Spleen (tissue), 11 donors: ENCODE data around the gene TTC39A. TPM values are rescaled to one million over a fixed set of nuclear protein-coding genes. Genes with fewer than 3 reads are reported as not detected.
"Not testable (repeated sequence)": the region's sequence is repeated elsewhere in the genome, so short reads cannot be mapped to it uniquely, and the experiment has no call there.

Experiments used
- DNase-seq: peaks from one replicate; pipeline ENCODE4 v3.0.0-alpha.2; 2020
- H3K27ac ChIP-seq, 8 donors: fragments of 200-600 bp; sonication (generic) in 7 of 8; 1 replicate in 4 of 8; 2 replicates in 4 of 8; pipeline versions ENCODE4 v1.5.0 to v1.8.0; 2016 to 2021; ENCODE audit warnings: inconsistent platforms in 4 of 8, mild to moderate bottlenecking in 4 of 8, moderate library complexity in 1 of 8
- H3K27me3 ChIP-seq, 7 donors: fragments of 200-600 bp; sonication (generic) in 6 of 7; replicated peaks in 1 of 7; 1 replicate in 4 of 7; 2 replicates in 3 of 7; pipeline versions ENCODE4 v1.5.0 to v1.8.0; 2016 to 2021; ENCODE audit warnings: inconsistent platforms in 3 of 7, mild to moderate bottlenecking in 1 of 7
- H3K36me3 ChIP-seq, 6 donors: fragments of 200-600 bp; sonication (generic) in 5 of 6; 1 replicate in 4 of 6; 2 replicates in 2 of 6; pipeline versions ENCODE4 v1.5.0 to v1.8.0; 2016 to 2021; ENCODE audit warnings: inconsistent platforms in 2 of 6
- H3K4me1 ChIP-seq, 6 donors: fragments of 200-600 bp; sonication (generic) in 5 of 6; 1 replicate in 3 of 6; 2 replicates in 3 of 6; pipeline versions ENCODE4 v1.5.0 to v1.8.0; 2016 to 2021; ENCODE audit warnings: inconsistent platforms in 3 of 6
- H3K4me3 ChIP-seq, 8 donors: fragments of 200-600 bp; sonication (generic) in 7 of 8; 1 replicate in 4 of 8; 2 replicates in 4 of 8; pipeline versions ENCODE4 v1.5.0 to v1.8.0; 2016 to 2021; ENCODE audit warnings: inconsistent platforms in 4 of 8, mild to moderate bottlenecking in 4 of 8, moderate library complexity in 2 of 8
- H3K9me3 ChIP-seq, 8 donors: fragments of 200-600 bp; sonication (generic) in 7 of 8; 1 replicate in 4 of 8; 2 replicates in 4 of 8; pipeline versions ENCODE4 v1.5.0 to v1.8.0; 2016 to 2021; ENCODE audit warnings: inconsistent platforms in 4 of 8
- POLR2A ChIP-seq, 3 donors: fragments of 450-650 bp; IDR thresholded peaks; one replicate each; pipeline ENCODE4 v1.5.1; 2017; ENCODE audit warnings: antibody characterized with exemption in 3 of 3, mild to moderate bottlenecking in 1 of 3
- POLR2AphosphoS5 ChIP-seq, 3 donors: sonication (generic); formaldehyde crosslinking; IDR thresholded peaks; one replicate each; pipeline ENCODE4 v1.5.1; 2017; ENCODE audit warnings: antibody characterized with exemption in 3 of 3
- WGBS, 5 donors: extraction: QIAGEN DNeasy Blood & Tissue Kit in 3 of 5; methylation state at CpG; one replicate each; pipeline versions ENCODE4 v1.1.5 to v1.1.7; 2013 to 2018; 5-methylcytosine and 5-hydroxymethylcytosine counted together
- intact Hi-C: fragments of 100-400 bp; cut with DNase I; formaldehyde crosslinking; loops from one replicate; pipeline ENCODE4 v1.15.0; 2023; ENCODE audit warnings: low total_unique reads
- polyA plus RNA-seq, 3 donors: library from polyadenylated mRNA; stranded (reverse); fragments of 200-250 nt; gene quantifications; one replicate each; pipeline ENCODE4 v1.2.1, GENCODE V29; 2013
- total RNA-seq, 7 donors: library from RNA; depleted of rRNA in 3 of 7; stranded (reverse); fragments of >200 nt in 3 of 7; fragmentation: NEBNext Ultra II Directional in 4 of 7; extraction: Animal tissue kit (Norgen Biotek cat#: 25700) in 4 of 7; gene quantifications; one replicate each; pipeline versions ENCODE4 v1.1.0 to v1.2.1, GENCODE V29; 2016 to 2021
- TF ChIP-seq, protein P1 (sequence below), 11 experiments: fragments of 200-600 bp in 7 of 11; fragments of 450-650 bp in 4 of 11; sonication (generic) in 4 of 11; IDR thresholded peaks in 8 of 11; conservative IDR thresholded peaks in 3 of 11; 1 replicate in 7 of 11; 2 replicates in 4 of 11; pipeline versions ENCODE4 v1.4.0 to v1.8.0; 2016 to 2021; ENCODE audit warnings: antibody characterized with exemption in 11 of 11, inconsistent platforms in 4 of 11, mild to moderate bottlenecking in 1 of 11
- donor health status: healthy with polysubstance abuse.
- donor health status: DM: no; HTN: no; CAD: no; lungs with moderate emphysema.
- donor health status: DM: no; HTN: no; CAD: no.
- donor health status: Bipolar disorder and iron deficiency.
- donor health status: healthy.
- donor health status: DM: no; HTN: no; CAD: no.
- donor health status: DM: yes; HTN: yes; CAD: no.

Gene TTC39A
- total and polyA plus RNA-seq, 10 donors = 0.24 to 2.4 (median 0.70) TPM; not detected in 1

- intact Hi-C loops = no loop called here
- Histone ChIP-seq H3K9me3 (no peaks in the 10 kb centered on the region), H3K27ac (no peak overlapping the region), H3K36me3 (no peaks in the 10 kb centered on the region), H3K4me1 (peaks cover 6 to 95% (median 60%) of the 10 kb centered on the region in 6 donors), H3K4me3 (no peak overlapping the region), H3K27me3 (no peaks in the 10 kb centered on the region)
- DNase-seq = no peak
- TF ChIP-seq, protein P1, sequence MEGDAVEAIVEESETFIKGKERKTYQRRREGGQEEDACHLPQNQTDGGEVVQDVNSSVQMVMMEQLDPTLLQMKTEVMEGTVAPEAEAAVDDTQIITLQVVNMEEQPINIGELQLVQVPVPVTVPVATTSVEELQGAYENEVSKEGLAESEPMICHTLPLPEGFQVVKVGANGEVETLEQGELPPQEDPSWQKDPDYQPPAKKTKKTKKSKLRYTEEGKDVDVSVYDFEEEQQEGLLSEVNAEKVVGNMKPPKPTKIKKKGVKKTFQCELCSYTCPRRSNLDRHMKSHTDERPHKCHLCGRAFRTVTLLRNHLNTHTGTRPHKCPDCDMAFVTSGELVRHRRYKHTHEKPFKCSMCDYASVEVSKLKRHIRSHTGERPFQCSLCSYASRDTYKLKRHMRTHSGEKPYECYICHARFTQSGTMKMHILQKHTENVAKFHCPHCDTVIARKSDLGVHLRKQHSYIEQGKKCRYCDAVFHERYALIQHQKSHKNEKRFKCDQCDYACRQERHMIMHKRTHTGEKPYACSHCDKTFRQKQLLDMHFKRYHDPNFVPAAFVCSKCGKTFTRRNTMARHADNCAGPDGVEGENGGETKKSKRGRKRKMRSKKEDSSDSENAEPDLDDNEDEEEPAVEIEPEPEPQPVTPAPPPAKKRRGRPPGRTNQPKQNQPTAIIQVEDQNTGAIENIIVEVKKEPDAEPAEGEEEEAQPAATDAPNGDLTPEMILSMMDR (IDR thresholded peaks at IDR 0.05 in 8 of 11, conservative IDR thresholded peaks at IDR 0.05 in 3 of 11) = no peak
- TF ChIP-seq POLR2A (IDR thresholded peaks at IDR 0.05) (no peak), POLR2AphosphoS5 (IDR thresholded peaks at IDR 0.05) (no peak)
- 88 to 98% (median 91%) methylated on average over 4 of the region's 4 CpGs for WGBS, 5 donors
These were observed 67.0 kb downstream of the TTC39A start for GRCh38 chr1:51263147-51263877.

DNA sequence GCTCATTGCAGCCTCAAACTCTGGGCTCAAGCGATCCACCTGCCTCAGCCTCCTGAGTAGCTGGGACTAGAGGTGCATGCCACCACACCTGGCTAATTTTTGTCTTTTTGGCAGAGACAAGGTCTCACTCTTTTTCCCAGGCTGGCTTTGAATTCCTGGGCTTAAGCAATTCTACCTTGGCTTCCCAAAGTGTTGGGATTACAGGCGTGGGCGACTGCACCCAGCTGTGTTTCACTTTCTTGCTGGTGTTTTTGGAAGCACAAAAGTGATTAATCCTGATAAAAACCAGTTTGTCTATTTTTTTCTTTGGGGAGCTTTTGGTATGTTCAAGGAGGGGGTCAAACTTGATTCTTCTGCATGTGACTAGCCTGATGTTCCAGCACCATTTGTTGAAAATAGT is 75.0 kb downstream of the TTC39A start:
- Histone ChIP-seq H3K9me3 (no peaks in the 10 kb centered on the region), H3K27me3 (no peaks in the 10 kb centered on the region), H3K4me1 (peaks cover 4 to 57% (median 14%) of the 10 kb centered on the region in 6 donors), H3K36me3 (peaks cover 0 to 13% (median 0%) of the 10 kb centered on the region in 6 donors), H3K27ac (no peak overlapping the region), H3K4me3 (no peak overlapping the region)
- intact Hi-C loops = no loop called here
- no peak for DNase-seq
- TF ChIP-seq, protein P1 (IDR thresholded peaks at IDR 0.05 in 8 of 11, conservative IDR thresholded peaks at IDR 0.05 in 3 of 11) = no peak
- TF ChIP-seq POLR2A (IDR thresholded peaks at IDR 0.05) (no peak), POLR2AphosphoS5 (IDR thresholded peaks at IDR 0.05) (no peak)
- WGBS, 5 donors = 86 to 98% (median 94%) methylated on average over 3 of the region's 3 CpGs

- intact Hi-C loops = no loop called here
- H3K4me1 ChIP-seq = peaks cover 0 to 50% (median 13%) of the 10 kb centered on the region in 6 donors
- no peaks in the 10 kb centered on the region for H3K9me3 ChIP-seq
- no peak for TF ChIP-seq POLR2AphosphoS5 (IDR thresholded peaks at IDR 0.05)
- TF ChIP-seq POLR2A (IDR thresholded peaks at IDR 0.05) = no peak
- TF ChIP-seq, protein P1 (IDR thresholded peaks at IDR 0.05 in 8 of 11, conservative IDR thresholded peaks at IDR 0.05 in 3 of 11) = no peak
- H3K27ac ChIP-seq = no peak overlapping the region
- 95 to 98% (median 97%) methylated on average over 5 of the region's 5 CpGs for WGBS, 5 donors
- peaks cover 0 to 13% (median 0%) of the 10 kb centered on the region in 6 donors for H3K36me3 ChIP-seq
- H3K27me3 ChIP-seq = no peaks in the 10 kb centered on the region
- DNase-seq = no peak
- no peak overlapping the region for H3K4me3 ChIP-seq
These were observed 76.7 kb downstream of the TTC39A start for GRCh38 chr1:51253691-51254090.

GRCh38 chr1:51252366-51252765 is 78.0 kb downstream of the TTC39A start:
- Histone ChIP-seq H3K4me1 (peaks cover 0 to 56% (median 11%) of the 10 kb centered on the region in 6 donors), H3K27me3 (no peaks in the 10 kb centered on the region), H3K4me3 (no peak overlapping the region), H3K36me3 (peaks cover 0 to 13% (median 0%) of the 10 kb centered on the region in 6 donors), H3K9me3 (no peaks in the 10 kb centered on the region), H3K27ac (no peak overlapping the region)
- WGBS, 5 donors = 76 to 94% (median 93%) methylated on average over 6 of the region's 6 CpGs
- TF ChIP-seq, protein P1 (IDR thresholded peaks at IDR 0.05 in 8 of 11, conservative IDR thresholded peaks at IDR 0.05 in 3 of 11) = no peak
- TF ChIP-seq POLR2AphosphoS5 (IDR thresholded peaks at IDR 0.05) = no peak
- no peak for TF ChIP-seq POLR2A (IDR thresholded peaks at IDR 0.05)
- no peak for DNase-seq
- intact Hi-C loops = no loop called here

DNA sequence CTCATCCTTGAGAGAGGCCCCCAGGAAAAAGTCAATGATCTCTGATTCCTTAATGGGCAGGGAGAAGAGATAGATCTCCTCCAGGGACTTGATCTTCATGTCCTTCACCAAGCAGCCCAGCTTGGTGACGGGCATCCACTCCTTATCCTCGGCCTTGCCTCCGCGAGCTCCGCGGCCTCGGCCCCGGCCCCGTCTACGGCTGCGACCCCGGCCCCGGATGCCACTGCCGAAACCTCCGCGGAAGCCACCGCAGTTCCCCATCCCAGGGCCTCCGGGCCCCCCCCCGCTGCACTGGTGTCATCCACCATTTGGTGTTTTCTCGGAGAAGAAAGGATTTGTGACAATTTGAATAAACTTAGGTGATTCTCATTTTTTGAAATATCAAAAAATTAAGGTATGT is 79.2 kb downstream of the TTC39A start:
- DNase-seq, H3K27ac ChIP-seq, H3K4me3 ChIP-seq, H3K27me3 ChIP-seq, intact Hi-C loops, H3K9me3 ChIP-seq: not testable (repeated sequence)
- peaks cover 0 to 13% (median 0%) of the 10 kb centered on the region in 6 donors for H3K36me3 ChIP-seq
- peaks cover 0 to 68% (median 21%) of the 10 kb centered on the region in 6 donors for H3K4me1 ChIP-seq
- WGBS, 5 donors = 97 to 98% (median 98%) methylated on average over 18 to 20 of the region's 20 CpGs

- DNase-seq = not testable (repeated sequence)
- peaks cover 0 to 73% (median 24%) of the 10 kb centered on the region in 6 donors for H3K4me1 ChIP-seq
These were observed 79.6 kb downstream of the TTC39A start for GRCh38 chr1:51250729-51251128.

More at GRCh38 chr1:51250729-51251128, 79.6 kb downstream of the TTC39A start:
- peaks cover 0 to 13% (median 0%) of the 10 kb centered on the region in 6 donors for H3K36me3 ChIP-seq
- intact Hi-C loops, H3K4me3 ChIP-seq, H3K27me3 ChIP-seq, H3K27ac ChIP-seq, H3K9me3 ChIP-seq: not testable (repeated sequence)
- 93 to 100% (median 95%) methylated on average over 8 to 14 of the region's 14 CpGs for WGBS, 5 donors
